COLO668 (cell line): Measurements from ENCODE around the gene GON7.
"Not testable (repeated sequence)": the region's sequence is repeated elsewhere in the genome, so short reads cannot be mapped to it uniquely, and the experiment has no call there.

ENCODE experiments used
- DNase-seq: peaks from one replicate; lab custom pipeline; 2025; ENCODE audit not compliant: unreplicated experiment; lab: John Stamatoyannopoulos, UW

Gene GON7

GRCh38 chr14:93200553-93200952 is 6.3 kb downstream of the GON7 start:
- no peak for DNase-seq

DNA sequence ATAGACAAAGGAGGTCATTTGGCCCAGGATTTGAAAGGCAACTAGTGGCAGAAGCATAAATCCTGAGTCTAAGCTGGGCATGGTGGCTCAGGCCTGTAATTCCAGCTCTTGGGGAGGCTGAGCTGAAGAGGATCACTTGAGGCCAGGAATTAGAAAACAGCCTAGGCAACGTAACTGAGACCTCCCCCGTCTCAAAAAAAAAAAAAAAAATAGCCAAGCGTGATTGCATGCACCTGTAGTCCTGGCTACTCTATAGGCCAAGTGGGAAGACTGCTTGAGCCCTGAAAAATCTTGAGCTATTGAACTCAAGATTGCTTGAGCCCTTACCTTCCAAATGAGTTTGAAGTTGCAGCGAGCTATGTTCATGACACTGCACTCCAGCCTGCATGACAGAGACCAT is 7.8 kb downstream of the GON7 start:
- DNase-seq, result no peak

DNA sequence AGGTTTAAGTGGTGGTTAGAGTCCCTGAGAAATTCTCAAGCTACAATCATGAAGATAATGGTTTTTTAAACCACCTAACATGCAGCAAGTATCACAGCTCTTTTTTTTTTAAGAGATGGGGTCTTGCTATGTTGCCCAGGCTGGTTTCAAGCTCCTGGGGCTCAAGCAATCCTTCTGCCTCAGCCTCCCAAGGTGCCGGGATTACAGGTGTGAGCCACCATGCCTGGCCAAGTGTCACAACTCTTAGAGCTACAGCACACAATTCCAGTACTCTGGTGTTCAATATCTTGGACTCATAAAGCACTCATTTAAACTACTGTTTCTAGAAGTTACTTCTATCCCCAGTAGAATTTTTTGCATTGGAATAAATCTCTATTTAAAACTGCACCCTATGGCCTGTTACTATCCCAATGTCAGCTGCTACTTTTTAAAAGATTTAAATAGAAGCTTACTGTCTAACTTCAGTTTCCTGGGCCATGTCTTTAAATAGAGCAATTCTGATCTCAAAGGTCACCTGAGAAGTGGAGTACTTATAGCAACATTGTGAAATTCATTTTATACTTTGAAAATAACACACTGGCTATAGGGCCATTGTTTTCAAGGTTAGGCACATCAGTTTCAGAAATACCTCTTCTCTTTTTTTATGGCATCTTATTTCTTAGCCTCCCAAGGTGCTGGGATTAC is 11.4 kb downstream of the GON7 start:
- DNase-seq, result no peak

DNA sequence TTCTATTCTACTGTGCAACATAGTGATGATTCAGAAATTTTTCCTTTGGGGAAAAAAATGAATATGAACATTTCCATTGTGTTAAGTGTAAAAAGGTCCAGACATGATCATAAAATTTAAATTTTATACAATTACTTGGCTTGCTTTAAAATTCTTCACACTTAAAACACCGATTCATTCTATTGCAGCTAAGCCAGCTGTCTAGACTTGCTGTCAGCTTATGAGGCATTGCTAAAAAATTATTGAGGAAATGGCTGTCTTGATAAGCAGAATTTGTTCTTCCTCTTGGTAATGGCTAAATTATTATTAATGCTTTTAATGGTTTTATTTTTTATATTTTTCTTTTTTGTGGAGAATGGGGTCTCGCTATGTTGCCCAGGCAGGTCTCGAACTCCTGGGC is 19.9 kb downstream of the GON7 start:
- no peak for DNase-seq

DNA sequence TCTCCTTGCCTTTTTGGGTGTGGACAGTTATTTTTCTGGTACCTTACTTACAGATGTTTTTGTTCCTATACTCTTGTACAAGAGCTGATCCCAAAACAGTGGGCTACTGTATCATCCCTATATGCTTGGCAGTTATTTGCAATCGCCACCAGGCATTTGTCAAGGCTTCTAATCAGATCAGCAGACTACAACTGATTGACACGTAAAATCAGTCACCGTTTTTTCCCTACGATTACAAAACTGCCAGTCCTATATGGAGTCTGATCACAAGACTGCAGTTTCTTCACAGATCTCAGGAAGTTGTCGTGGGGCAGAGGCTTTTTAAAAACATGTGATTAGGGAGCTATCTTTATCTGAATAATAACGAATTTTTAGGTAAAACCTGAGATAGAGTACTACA is 20.4 kb downstream of the GON7 start:
- no peak for DNase-seq

- no peak for DNase-seq
Measured at GRCh38 chr14:93185349-93185720, 21.5 kb downstream of the GON7 start.

- peak; percentile 93 for DNase-seq
Measured at GRCh38 chr14:93184391-93185348, 22.2 kb downstream of the GON7 start, which contains the start of the genes LYSET and MOAP1. Gene LYSET, plus strand, starts transcription at chr14:93185317. Its CDS starts 89 bp downstream, at chr14:93185406. Gene MOAP1, minus strand, starts transcription at chr14:93184897. Its CDS starts 655 bp downstream, at chr14:93184242.

DNA sequence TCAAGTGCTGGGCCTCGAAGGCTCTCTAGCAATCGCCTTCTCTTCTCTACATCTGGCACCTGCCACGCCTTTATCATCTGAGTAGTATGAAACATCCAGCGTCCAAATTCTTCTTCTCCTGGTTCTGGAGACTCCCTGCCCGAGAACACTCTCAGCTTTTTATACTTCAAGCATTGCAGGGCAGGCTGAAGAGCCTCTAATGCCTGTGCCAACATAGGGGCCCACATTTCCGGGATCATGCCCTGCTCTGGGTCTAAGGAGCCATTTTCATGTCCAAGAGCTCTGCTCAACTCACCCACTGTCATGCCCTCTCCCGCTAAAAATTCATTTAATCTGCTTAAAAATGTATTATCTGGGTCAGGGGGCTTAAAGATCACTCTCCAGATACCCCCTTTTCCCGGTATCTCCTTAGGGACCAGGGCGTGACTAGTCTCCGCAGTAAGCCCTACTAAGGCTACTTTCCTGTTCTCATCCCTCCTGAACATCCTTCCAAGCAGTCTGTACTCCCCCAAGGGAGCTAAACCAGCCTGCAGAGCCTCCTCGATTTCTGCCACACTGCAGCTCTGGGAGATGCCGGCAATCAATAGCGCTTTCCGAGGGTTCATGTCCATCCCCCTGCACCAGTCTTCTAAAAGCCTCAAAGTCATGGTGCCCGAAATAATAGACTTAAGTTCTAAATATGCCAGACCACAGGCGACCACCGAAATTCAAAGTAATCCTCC is 23.1 kb downstream of the GON7 start:
- peak; percentile 35 for DNase-seq

- no peak for DNase-seq
Measured at GRCh38 chr14:93175492-93175891, 31.4 kb downstream of the GON7 start.

DNA sequence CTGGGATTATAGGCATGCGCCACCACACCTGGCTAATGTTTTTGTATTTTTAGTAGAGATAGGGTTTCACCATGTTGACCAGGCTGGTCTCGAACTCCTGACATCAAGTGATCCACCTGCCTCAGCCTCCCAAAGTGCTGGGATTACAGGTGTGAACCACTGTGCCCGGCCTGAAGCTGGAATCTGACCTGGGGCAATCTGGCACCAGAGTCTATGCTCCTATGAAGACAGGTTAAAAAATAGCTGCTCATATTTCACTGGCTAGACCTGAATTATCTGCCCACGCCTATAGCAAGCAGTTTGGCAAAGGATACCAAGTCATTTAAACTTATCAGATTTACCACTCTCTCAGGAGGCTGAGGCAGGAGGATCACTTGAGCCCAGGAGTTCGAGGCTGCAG is 32.1 kb downstream of the GON7 start:
- DNase-seq, result not testable (repeated sequence)

- DNase-seq, result no peak
Measured at GRCh38 chr14:93173943-93174395, 32.9 kb downstream of the GON7 start.

DNA sequence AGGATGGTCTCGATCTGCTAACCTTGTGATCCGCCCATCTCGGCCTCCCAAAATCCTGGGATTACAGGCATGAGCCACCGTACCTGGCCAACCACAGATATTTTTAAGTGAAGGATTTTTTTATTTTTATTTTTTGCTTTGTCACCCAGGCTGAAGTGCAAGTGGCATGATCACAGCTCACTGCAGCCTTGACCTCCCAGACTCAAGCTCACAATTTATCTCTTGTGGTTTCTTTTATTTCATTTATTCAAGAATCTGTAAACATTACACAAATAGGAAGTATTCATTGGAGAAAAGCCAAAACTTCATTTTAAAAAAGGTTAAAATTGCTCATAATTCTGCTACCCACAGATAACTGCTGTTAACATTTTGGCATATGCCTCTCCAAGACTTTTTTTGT is 35.5 kb downstream of the GON7 start:
- DNase-seq, result no peak

- DNase-seq, result not testable (repeated sequence)
Measured at GRCh38 chr14:93170141-93170540, 36.7 kb downstream of the GON7 start.

DNA sequence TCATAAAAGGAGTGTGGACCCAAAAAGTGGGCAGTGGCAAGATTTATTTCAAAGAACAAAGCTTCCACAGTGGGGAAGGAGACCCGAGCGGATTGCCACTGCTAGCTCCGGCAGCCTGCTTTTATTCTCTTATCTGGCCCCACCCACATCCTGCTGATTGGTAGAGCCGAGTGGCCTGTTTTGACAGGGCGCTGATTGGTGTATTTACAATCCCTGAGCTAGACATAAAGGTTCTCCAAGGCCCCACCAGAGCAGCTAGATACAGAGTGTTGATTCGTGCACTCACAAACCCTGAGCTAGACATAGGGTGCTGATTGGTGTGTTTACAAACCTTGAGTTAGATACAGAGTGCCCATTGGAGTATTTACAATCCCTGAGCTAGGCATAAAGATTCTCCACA is 37.2 kb downstream of the GON7 start:
- not testable (repeated sequence) for DNase-seq

GRCh38 chr14:93168610-93169009 is 38.3 kb downstream of the GON7 start:
- not testable (repeated sequence) for DNase-seq

DNA sequence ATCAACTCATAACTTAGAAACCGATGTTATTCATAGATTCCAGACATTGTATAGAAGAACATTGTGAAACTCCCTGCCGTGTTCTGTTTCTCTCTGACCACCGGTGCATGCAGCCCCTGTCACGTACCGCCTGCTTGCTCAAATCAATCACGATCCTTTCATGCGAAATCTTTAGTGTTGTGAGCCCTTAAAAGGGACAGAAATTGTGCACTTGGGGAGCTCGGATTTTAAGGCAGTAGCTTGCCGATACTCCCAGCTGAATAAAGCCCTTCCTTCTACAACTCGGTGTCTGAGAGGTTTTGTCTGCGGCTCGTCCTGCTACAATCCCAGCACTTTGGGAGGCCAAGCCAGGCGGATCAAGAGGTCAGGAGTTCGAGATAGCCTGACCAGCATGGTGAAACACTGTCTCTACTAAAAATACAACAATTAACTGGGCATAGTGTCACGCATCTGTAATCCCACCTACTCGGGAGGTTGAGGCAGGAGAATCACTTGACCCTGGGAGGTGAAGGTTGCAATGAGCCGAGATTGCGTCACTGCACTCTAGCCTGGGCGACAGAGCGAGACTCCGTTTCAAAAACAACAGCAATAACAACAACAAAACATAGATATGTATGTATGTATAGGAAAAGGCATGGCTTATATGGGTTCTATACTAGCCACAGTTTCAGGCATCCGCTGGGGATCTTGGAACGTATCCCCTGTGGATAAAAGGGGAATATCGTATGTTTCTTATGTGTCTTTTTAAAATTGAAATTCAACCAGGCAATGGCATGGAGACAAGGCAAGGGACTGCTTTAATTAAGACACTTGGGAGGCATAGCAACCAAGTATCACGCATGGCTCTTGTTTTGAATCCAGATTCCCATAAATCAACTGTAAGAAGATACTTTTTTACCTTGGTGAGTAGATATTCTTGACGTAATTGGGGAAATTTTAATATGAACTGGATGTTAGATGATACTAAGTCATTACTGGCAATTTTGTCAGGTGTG is 41.3 kb downstream of the GON7 start:
- DNase-seq, result not testable (repeated sequence)

GRCh38 chr14:93163564-93163963 is 43.3 kb downstream of the GON7 start:
- DNase-seq, result no peak

- no peak for DNase-seq
Measured at GRCh38 chr14:93161411-93161940, 45.4 kb downstream of the GON7 start.

DNA sequence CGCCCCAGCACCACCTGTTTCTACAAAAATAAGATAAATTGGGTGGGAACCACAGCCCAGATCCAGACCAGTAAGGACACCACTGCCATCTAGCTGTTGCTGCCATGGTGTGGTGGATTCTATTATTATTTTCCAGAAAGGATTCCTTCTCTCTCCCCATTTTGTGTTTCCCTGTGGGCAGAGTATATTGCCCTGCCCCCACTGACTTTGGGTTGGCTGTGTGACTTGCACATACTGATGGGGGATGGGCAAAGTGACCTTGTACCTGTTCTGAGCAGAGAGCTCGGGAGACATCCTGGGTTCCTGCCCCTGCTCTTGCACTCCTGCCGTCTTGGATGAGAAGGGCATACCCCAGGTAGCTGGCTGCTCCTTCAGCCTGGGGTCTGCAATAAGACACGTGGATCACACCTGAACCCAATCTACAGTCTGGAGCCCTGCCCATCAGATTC is 46.5 kb downstream of the GON7 start:
- DNase-seq, result no peak
